Stimulated activated CD8-positive, alpha-beta memory T cell treated with anti-CD3 and anti-CD28 coated beads, Interleukin-7, amount 100 ng/mL, for 48 hours (primary cell): ENCODE data around the gene SZT2.

Experiments
- DNase-seq, 2 donors: peaks; one replicate each; pipeline ENCODE4 v3.0.0-alpha.2; 2020; ENCODE audit warnings: low read depth in 1 of 2; ENCODE audit errors: extremely low read depth in 1 of 2

Gene SZT2

GRCh38 chr1:43439781-43440180 is 50.1 kb downstream of the SZT2 start:
- DNase-seq: no peak

- DNase-seq: no peak
Measured at GRCh38 chr1:43440358-43440757, 50.7 kb downstream of the SZT2 start.

GRCh38 chr1:43441166-43441893 is 51.6 kb downstream of the SZT2 start:
- DNase-seq: no peak

GRCh38 chr1:43441894-43442637 is 52.4 kb downstream of the SZT2 start:
- no peak for DNase-seq

GRCh38 chr1:43442756-43443155 is 53.1 kb downstream of the SZT2 start:
- no peak for DNase-seq

GRCh38 chr1:43443197-43443946 is 53.7 kb downstream of the SZT2 start:
- DNase-seq: no peak

- no peak for DNase-seq
Measured at GRCh38 chr1:43444151-43444828, 54.6 kb downstream of the SZT2 start.

GRCh38 chr1:43444836-43445235 is 55.1 kb downstream of the SZT2 start:
- DNase-seq: no peak

- no peak for DNase-seq
Measured at GRCh38 chr1:43445606-43446387, 56.1 kb downstream of the SZT2 start.

- no peak for DNase-seq
Measured at GRCh38 chr1:43446388-43446740, 56.7 kb downstream of the SZT2 start.

- no peak for DNase-seq
Measured at GRCh38 chr1:43446881-43447835, 57.5 kb downstream of the SZT2 start.

- DNase-seq: no peak
Measured at GRCh38 chr1:43447891-43448708, 58.4 kb downstream of the SZT2 start.

- no peak for DNase-seq
Measured at GRCh38 chr1:43448955-43449707, 59.4 kb downstream of the SZT2 start.

- DNase-seq: no peak
Measured at GRCh38 chr1:43449708-43450069, 60.0 kb downstream of the SZT2 start.

- DNase-seq: no peak
Measured at GRCh38 chr1:43450251-43450941, 60.7 kb downstream of the SZT2 start.

GRCh38 chr1:43451157-43451591 is 61.5 kb downstream of the SZT2 start:
- no peak for DNase-seq
